Measurements from ENCODE around the gene GFOD1. TPM values are rescaled to one million over a fixed set of nuclear protein-coding genes. Genes with fewer than 3 reads are reported as not detected.

GFOD1 gene
- total RNA-seq, 4 donors from 2014 or later, result 16.1 to 30.7 (median 22.9) TPM

DNA sequence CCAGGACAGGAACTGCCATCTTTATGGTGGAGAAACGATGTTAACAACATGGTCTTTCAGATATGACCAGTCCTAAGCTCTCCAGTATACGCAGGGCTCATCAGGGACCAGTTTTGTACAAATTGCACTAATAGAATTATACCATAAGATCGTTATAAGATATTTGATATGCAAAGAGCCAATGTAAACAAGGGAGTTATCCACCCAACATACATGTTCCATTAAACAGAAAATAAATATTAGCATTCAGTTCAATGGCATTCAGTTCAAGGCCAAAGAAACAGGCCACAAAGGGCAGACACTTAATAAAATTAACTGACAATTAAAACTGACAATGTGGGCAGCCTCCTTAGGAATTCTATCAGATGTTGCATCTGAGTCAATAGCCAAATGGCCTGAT lies 2.6 kb downstream of the GFOD1 start:
- no peaks in the 10 kb centered on the region for H3K27me3 ChIP-seq
- H3K9me3 ChIP-seq, result no peaks in the 10 kb centered on the region
- peak overlapping the region in 3 of 4 donors; percentile 93 to 99 (median 94) for H3K27ac ChIP-seq
- H3K36me3 ChIP-seq, result no peaks in the 10 kb centered on the region
- WGBS, 2 donors, result 70 to 72% methylated on average over 3 of the region's 3 CpGs
- TF ChIP-seq, protein P1, sequence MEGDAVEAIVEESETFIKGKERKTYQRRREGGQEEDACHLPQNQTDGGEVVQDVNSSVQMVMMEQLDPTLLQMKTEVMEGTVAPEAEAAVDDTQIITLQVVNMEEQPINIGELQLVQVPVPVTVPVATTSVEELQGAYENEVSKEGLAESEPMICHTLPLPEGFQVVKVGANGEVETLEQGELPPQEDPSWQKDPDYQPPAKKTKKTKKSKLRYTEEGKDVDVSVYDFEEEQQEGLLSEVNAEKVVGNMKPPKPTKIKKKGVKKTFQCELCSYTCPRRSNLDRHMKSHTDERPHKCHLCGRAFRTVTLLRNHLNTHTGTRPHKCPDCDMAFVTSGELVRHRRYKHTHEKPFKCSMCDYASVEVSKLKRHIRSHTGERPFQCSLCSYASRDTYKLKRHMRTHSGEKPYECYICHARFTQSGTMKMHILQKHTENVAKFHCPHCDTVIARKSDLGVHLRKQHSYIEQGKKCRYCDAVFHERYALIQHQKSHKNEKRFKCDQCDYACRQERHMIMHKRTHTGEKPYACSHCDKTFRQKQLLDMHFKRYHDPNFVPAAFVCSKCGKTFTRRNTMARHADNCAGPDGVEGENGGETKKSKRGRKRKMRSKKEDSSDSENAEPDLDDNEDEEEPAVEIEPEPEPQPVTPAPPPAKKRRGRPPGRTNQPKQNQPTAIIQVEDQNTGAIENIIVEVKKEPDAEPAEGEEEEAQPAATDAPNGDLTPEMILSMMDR (IDR thresholded peaks at IDR 0.05), result no peak
- TF ChIP-seq POLR2A (IDR thresholded peaks at IDR 0.05), result no peak
- DNase-seq, result no peak
- intact Hi-C loops (cut with DNase I), result no loop called here
- peak overlapping the region; percentile 67 to 96 (median 88) for H3K4me3 ChIP-seq
- peaks cover 10 to 76% (median 34%) of the 10 kb centered on the region in 3 donors for H3K4me1 ChIP-seq

DNA sequence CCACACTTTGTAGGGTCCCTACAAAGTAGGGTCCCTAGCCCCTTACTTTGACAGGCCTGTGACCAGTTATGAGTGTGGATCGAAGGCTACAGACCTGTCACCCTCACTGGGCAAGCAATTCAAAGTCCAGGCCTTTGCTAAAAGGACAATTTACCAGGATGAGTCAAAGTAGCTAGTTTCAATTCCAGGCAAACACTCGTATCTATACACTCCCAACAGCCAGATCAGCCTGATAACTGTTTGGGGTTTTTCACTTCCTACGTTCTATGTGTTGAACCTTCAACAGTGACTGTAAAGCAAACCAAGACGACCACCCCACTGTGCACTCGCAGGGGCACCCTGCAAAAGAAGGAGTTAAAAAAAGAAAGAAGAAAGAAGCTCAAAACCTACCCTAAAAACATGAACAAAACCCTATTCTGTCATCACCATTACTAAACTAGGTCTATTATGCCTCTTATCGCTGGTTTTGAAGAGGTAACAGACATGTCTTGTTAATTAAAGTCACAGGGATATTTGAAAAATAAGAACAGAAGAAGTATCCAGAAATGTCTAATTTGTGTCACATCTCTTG lies 3.2 kb downstream of the GFOD1 start:
- WGBS, 2 donors, result 63 to 71% methylated on average over 6 of the region's 6 CpGs
- TF ChIP-seq, protein P1 (IDR thresholded peaks at IDR 0.05), result no peak
- no peak for TF ChIP-seq POLR2A (IDR thresholded peaks at IDR 0.05)
- H3K9me3 ChIP-seq, result no peaks in the 10 kb centered on the region
- peaks cover 13 to 80% (median 40%) of the 10 kb centered on the region in 3 donors for H3K4me1 ChIP-seq
- H3K27me3 ChIP-seq, result no peaks in the 10 kb centered on the region
- peak overlapping the region in 3 of 4 donors; percentile 93 to 99 (median 94) for H3K27ac ChIP-seq
- intact Hi-C loops (cut with DNase I), result no loop called here
- no peak for DNase-seq
- peak overlapping the region in 3 of 4 donors; percentile 67 to 96 (median 83) for H3K4me3 ChIP-seq
- no peaks in the 10 kb centered on the region for H3K36me3 ChIP-seq

DNA sequence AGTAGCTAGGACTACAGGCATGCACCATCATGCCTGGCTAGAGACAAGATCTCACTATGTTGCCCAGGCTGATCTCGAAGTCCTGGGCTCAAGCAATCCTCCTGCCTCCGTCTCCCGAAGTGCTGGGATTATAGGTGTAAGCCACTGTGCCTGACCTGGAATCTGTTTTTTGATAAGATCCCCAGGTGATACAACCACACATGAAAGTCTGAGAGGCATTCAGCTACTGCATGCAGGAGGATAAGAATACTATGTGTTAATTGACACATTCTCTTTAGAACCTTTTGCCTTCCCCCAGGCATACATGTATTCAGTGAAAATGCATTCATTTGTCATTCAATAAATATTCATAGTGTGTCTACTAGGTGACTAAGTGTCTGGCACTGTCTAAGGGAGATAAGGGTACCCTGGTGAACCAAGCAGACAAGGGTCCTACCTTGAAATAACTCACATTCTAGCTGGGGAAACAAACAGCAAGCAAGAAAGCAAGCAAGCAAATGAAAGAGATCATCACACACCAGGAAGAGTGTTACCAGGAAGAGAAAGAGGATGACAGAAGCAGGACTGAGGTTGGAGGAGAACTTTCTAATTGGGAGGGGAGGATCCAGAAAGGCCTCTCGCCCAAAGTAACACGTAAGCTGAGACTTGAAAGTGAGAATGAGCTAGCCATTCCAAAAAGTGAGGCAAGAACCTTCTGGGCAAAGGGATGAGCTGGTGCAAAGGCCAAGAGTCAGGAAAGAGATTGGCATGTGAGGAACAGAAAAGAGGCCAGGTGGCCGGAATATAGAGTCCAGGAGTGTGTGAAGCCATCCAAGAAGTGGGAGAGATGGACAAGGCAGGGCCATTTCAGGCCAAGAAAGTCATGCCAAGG lies 6.5 kb downstream of the GFOD1 start:
- H3K4me3 ChIP-seq, result peak overlapping the region in 1 of 4 donors; percentile 14
- H3K27ac ChIP-seq, result peak overlapping the region; percentile 50 to 75 (median 60)
- H3K36me3 ChIP-seq, result peaks cover 0 to 8% (median 0%) of the 10 kb centered on the region in 3 donors
- H3K4me1 ChIP-seq, result peaks cover 13 to 91% (median 51%) of the 10 kb centered on the region in 3 donors
- H3K9me3 ChIP-seq, result no peaks in the 10 kb centered on the region
- WGBS, 2 donors, result 74 to 85% methylated on average over 3 to 6 of the region's 6 CpGs
- TF ChIP-seq POLR2A (IDR thresholded peaks at IDR 0.05), result no peak
- TF ChIP-seq, protein P1 (IDR thresholded peaks at IDR 0.05), result no peak
- no peak for DNase-seq
- intact Hi-C loops (cut with DNase I), result no loop called here
- no peaks in the 10 kb centered on the region for H3K27me3 ChIP-seq

DNA sequence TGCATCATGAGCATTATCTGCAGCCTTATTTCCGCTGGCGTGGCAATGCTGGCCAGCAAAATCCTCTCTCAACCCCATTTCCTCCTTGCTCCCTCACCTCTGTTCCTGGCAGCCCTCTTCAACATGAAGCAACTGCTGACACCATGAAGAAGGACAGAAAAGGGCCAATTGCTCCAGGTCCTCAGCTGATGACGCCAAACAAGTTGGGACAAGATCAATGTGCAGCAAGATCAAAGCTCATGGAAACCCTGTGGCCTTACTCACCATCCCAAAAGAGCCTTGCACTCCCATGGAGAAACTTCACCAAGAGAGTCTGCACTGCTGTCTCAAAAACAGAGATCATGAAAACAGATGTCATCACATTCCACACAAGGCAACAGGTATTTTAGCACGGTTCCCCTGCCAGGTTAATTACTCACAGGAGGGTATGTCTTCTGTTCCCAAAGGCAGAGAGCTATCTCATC lies 7.4 kb downstream of the GFOD1 start:
- Histone ChIP-seq H3K4me3 (no peak overlapping the region), H3K36me3 (peaks cover 0 to 8% (median 0%) of the 10 kb centered on the region in 3 donors), H3K27ac (peak overlapping the region; percentile 50 to 75 (median 60)), H3K9me3 (no peaks in the 10 kb centered on the region), H3K4me1 (peaks cover 13 to 85% (median 48%) of the 10 kb centered on the region in 3 donors), H3K27me3 (no peaks in the 10 kb centered on the region)
- TF ChIP-seq POLR2A (IDR thresholded peaks at IDR 0.05), result no peak
- TF ChIP-seq, protein P1 (IDR thresholded peaks at IDR 0.05), result no peak
- intact Hi-C loops (cut with DNase I), result no loop called here
- no peak for DNase-seq
- WGBS, 2 donors, result 44 to 54% methylated on average over 4 of the region's 4 CpGs

All from esophagus squamous epithelium (tissue), 5 donors.